Activated B cell treated with CpG ODN at 0.5 μM for 24 hours (primary cell): ENCODE results near the gene RPA1. TPM values are rescaled to one million over a fixed set of nuclear protein-coding genes. Genes with fewer than 3 reads are reported as not detected.
"Not testable (repeated sequence)": the region's sequence is repeated elsewhere in the genome, so short reads cannot be mapped to it uniquely, and the experiment has no call there.

Experiments used
- ATAC-seq: fragments of 200-7000 bp; cut with Tn5 transposase; one replicate; pipeline ENCODE4 v1.10.0; 2021; ENCODE audit warnings: low read depth, mild to moderate bottlenecking, moderate library complexity
- CTCF ChIA-PET: fragments of 350-600 bp; sonication (Branson Sonifier 250); formaldehyde crosslinking; loops from one replicate; lab custom pipeline; 2021; ENCODE audit warnings: antibody characterized with exemption; lab: Charles Lee
- POLR2A ChIA-PET: fragments of 350-600 bp; sonication (Branson Sonifier 250); formaldehyde crosslinking; loops from one replicate; lab custom pipeline; 2021; ENCODE audit warnings: antibody characterized with exemption; lab: Charles Lee
- DNase-seq: peaks from one replicate; pipeline ENCODE4 v3.0.0; 2022
- H3K27ac Mint-ChIP-seq: one replicate; pipeline ENCODE4 v1.8.0; 2020; ENCODE audit warnings: mixed read lengths
- H3K27me3 Mint-ChIP-seq: one replicate; pipeline ENCODE4 v1.8.0; 2021; ENCODE audit warnings: mixed read lengths
- H3K36me3 Mint-ChIP-seq: one replicate; pipeline ENCODE4 v1.8.0; 2021; ENCODE audit warnings: low read depth, mixed read lengths
- H3K4me1 Mint-ChIP-seq: one replicate; pipeline ENCODE4 v1.8.0; 2021; ENCODE audit warnings: mixed read lengths
- H3K4me3 Mint-ChIP-seq: one replicate; pipeline ENCODE4 v1.8.0; 2020; ENCODE audit warnings: mild to moderate bottlenecking, mixed read lengths
- H3K9me3 Mint-ChIP-seq: one replicate; pipeline ENCODE4 v1.8.0; 2020; ENCODE audit warnings: mixed read lengths
- CTCF ChIP-seq: fragments of 200-600 bp; IDR thresholded peaks from one replicate; pipeline ENCODE4 v1.8.0; 2022; ENCODE audit warnings: antibody characterized with exemption, mild to moderate bottlenecking
- intact Hi-C: fragments of 100-400 bp; cut with micrococcal nuclease; formaldehyde crosslinking; loops from one replicate; pipeline ENCODE4 v1.15.1; 2024
- total RNA-seq: library from RNA; stranded (reverse); gene quantifications from 2 replicates; pipeline ENCODE4 v1.2.3, GENCODE V29; 2022

The RPA1 gene
- total RNA-seq, 1 donor from 2014 or later, result 99.8 TPM

GRCh38 chr17:1808644-1809043 is 21.2 kb upstream of the RPA1 start:
- Mint-ChIP-seq H3K4me1 (no peaks in the 10 kb centered on the region), H3K27ac (no peak overlapping the region), H3K4me3 (no peak overlapping the region), H3K36me3 (peaks cover 50% of the 10 kb centered on the region), H3K9me3 (no peaks in the 10 kb centered on the region), H3K27me3 (no peaks in the 10 kb centered on the region)
- POLR2A ChIA-PET, result no interaction called here
- no peak for TF ChIP-seq CTCF
- DNase-seq (no peak), ATAC-seq (no peak)
- intact Hi-C loops, result no loop called here
- CTCF ChIA-PET, result no interaction called here

- H3K4me1 Mint-ChIP-seq, H3K9me3 Mint-ChIP-seq, DNase-seq, POLR2A ChIA-PET, H3K27ac Mint-ChIP-seq, ATAC-seq, H3K4me3 Mint-ChIP-seq, H3K27me3 Mint-ChIP-seq, intact Hi-C loops: not testable (repeated sequence)
- H3K36me3 Mint-ChIP-seq, result peaks cover 45% of the 10 kb centered on the region
- CTCF ChIA-PET, result interaction anchor here (0.7 kb wide), 1 partner anchor 270 kb away, joined by 3 read pairs; no protein-coding TSS in a partner anchor
Observed at GRCh38 chr17:1809815-1810214, 20.0 kb upstream of the RPA1 start.

- H3K27me3 Mint-ChIP-seq, result no peaks in the 10 kb centered on the region
- no peak for DNase-seq
- CTCF ChIA-PET, result no interaction called here
- intact Hi-C loops, result no loop called here
- peaks cover 43% of the 10 kb centered on the region for H3K36me3 Mint-ChIP-seq
- H3K4me3 Mint-ChIP-seq, result no peak overlapping the region
- TF ChIP-seq CTCF, result no peak
- no peaks in the 10 kb centered on the region for H3K9me3 Mint-ChIP-seq
- ATAC-seq, result no peak
- H3K4me1 Mint-ChIP-seq, result no peaks in the 10 kb centered on the region
- POLR2A ChIA-PET, result interaction anchor here (0.6 kb wide), 1 partner anchor 12 kb away, joined by 3 read pairs; no protein-coding TSS in a partner anchor
- H3K27ac Mint-ChIP-seq, result no peak overlapping the region
Observed at GRCh38 chr17:1810450-1811103, 19.2 kb upstream of the RPA1 start.

- TF ChIP-seq CTCF, result no peak
- no peak for ATAC-seq
- ChIA-PET POLR2A (interaction anchor here (0.7 kb wide), 1 partner anchor 9 kb away, joined by 4 read pairs; no protein-coding TSS in a partner anchor), CTCF (no interaction called here)
- peaks cover 37% of the 10 kb centered on the region for H3K36me3 Mint-ChIP-seq
- intact Hi-C loops, result no loop called here
- no peak overlapping the region for H3K4me3 Mint-ChIP-seq
- no peak overlapping the region for H3K27ac Mint-ChIP-seq
- no peak for DNase-seq
- H3K4me1 Mint-ChIP-seq, result no peaks in the 10 kb centered on the region
- no peaks in the 10 kb centered on the region for H3K9me3 Mint-ChIP-seq
- no peaks in the 10 kb centered on the region for H3K27me3 Mint-ChIP-seq
Observed at GRCh38 chr17:1813088-1813487, 16.7 kb upstream of the RPA1 start.

GRCh38 chr17:1820528-1821252 is 9.1 kb upstream of the RPA1 start:
- peak; percentile 51 for ATAC-seq

More at GRCh38 chr17:1820528-1821252, 9.1 kb upstream of the RPA1 start:
- POLR2A ChIA-PET, result interaction anchor here (0.7 to 1.7 kb wide), 3 partner anchors 9 to 172 kb away, joined by 3 to 6 read pairs (median 5); partner anchors contain the start of genes RPA1 and SMYD4
- TF ChIP-seq CTCF, result no peak
- no peaks in the 10 kb centered on the region for H3K9me3 Mint-ChIP-seq
- H3K27me3 Mint-ChIP-seq, result no peaks in the 10 kb centered on the region
- peak overlapping the region; percentile 37 for H3K4me3 Mint-ChIP-seq
- CTCF ChIA-PET, result no interaction called here
- peak overlapping the region; percentile 78 for H3K27ac Mint-ChIP-seq
- peaks cover 23% of the 10 kb centered on the region for H3K4me1 Mint-ChIP-seq
- intact Hi-C loops, result no loop called here
- peaks cover 27% of the 10 kb centered on the region for H3K36me3 Mint-ChIP-seq
- DNase-seq, result no peak
